GM12872 (cell line): ENCODE data around the gene SIX3.

Experiments
- TF ChIP-seq, protein P1 (sequence below): IDR thresholded peaks from 3 replicates; pipeline ENCODE4 v1.5.1; 2011; ENCODE audit warnings: low read depth, mild to moderate bottlenecking, low read length, moderate library complexity; ENCODE audit not compliant: insufficient read depth

SIX3 gene

DNA sequence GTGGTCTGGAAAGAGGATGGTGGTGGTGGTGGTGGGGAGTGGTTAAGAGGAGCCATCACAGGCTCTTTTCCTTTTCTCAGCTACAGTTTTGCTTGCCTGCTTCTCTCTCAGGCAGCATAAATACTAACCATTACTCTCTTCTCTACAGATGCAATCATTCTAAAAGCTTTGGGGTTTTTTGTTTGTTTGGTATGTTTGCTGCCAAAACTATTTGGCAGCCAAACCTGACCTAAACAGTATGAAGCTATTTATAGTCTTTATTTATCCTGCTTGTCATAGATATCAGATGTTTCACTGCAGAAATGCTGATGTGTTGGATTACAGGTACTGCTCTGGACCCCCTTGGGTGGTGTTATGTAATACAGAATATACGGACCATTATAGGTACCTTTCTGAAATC lies 15.3 kb downstream of the SIX3 start:
- TF ChIP-seq, protein P1, sequence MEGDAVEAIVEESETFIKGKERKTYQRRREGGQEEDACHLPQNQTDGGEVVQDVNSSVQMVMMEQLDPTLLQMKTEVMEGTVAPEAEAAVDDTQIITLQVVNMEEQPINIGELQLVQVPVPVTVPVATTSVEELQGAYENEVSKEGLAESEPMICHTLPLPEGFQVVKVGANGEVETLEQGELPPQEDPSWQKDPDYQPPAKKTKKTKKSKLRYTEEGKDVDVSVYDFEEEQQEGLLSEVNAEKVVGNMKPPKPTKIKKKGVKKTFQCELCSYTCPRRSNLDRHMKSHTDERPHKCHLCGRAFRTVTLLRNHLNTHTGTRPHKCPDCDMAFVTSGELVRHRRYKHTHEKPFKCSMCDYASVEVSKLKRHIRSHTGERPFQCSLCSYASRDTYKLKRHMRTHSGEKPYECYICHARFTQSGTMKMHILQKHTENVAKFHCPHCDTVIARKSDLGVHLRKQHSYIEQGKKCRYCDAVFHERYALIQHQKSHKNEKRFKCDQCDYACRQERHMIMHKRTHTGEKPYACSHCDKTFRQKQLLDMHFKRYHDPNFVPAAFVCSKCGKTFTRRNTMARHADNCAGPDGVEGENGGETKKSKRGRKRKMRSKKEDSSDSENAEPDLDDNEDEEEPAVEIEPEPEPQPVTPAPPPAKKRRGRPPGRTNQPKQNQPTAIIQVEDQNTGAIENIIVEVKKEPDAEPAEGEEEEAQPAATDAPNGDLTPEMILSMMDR, result no peak

DNA sequence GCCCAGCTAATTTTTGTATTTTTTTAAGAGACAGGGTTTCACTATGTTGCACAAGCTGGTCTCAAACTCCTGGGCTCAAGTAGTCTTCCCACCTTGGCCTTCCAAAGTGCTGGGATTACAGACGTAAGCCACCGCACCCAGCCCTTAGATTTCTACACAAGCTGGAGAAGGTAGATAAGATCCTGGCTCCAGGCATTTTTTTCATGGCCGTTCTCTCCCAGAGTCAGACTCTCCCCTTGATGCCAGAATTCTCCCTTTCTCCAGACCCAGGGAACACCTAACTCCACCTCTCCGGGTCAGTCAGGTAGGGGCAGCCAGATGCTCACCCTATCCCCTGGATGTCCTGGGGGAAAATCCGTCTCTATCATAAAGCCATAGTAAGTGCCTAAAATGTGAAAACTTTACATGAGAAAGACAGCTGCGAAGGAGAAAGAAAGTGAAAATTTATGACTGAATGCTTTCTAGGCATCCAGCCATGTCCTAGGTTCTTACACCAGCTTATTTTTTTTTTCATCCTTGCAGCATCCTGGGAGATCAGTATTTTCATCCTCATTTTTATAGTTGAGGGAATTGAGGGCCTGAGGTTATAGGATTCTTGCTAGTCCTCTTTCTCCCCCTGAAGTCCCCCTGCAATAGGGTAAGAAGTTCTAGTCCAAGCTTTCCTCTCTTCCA lies 16.3 kb downstream of the SIX3 start:
- TF ChIP-seq, protein P1, result no peak

DNA sequence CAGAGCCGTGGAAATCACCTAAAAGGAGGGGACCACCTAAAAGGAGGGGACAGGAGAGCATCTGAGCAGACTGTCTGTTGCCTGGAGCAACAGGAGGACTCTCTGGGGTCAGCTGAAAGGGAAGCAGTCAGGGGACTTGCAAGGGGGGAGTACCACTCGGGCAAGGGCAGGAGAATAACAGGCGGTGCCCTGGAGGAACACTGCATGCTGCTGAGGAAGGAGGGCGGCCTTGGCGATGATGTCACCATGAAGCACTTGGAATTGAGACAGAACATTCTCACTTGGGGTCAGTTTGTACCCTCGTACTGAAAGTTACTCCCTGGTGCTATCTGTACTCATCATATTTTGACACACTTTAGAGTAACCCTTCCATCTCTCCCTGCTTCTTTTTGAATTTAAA lies 18.4 kb downstream of the SIX3 start:
- TF ChIP-seq, protein P1, result no peak

DNA sequence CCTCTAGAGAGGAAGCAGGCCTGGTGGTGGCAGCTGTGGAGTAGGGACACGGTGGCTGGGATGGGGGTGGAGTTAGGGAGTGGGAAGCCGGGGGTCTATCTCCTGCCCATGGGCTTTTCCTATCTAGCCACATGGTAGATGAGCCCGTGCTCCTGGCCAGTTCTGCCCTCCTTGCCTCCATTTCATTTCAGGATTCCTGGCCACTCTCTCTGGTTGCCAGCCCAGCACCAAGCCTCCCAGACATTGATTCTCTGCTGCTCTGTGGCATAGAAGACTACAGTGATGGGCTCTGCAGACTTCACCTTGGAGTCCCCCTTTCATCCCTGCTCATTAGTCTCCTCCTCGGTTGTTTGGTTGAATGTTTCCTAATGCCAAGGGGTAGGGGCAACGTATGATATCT lies 19.4 kb downstream of the SIX3 start:
- TF ChIP-seq, protein P1, result no peak

DNA sequence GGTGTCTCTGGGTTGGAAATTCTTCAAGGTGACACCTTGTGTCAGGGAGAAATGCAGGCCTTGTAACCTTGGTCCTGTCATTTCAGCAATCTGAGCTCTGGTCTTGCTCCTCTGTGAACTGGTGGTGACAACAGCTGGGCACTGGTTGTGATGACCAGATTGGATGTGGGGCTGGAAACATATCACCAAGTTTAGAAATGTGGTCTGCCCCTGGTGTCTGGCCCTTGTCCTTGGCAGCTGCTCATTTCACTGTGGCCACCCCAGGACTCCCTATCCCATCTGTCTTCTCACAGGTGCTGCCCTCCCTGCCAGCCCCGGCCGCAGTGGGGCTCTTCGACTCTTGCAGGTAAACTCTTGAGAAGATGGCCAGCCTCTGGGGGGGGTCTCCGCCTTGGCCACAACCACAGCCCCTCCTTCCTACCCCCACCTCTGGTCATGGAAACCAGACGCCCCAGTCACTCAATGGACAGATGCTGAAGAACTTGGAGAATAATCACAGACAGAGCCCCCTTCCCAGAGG lies 20.7 kb downstream of the SIX3 start:
- TF ChIP-seq, protein P1, result no peak

DNA sequence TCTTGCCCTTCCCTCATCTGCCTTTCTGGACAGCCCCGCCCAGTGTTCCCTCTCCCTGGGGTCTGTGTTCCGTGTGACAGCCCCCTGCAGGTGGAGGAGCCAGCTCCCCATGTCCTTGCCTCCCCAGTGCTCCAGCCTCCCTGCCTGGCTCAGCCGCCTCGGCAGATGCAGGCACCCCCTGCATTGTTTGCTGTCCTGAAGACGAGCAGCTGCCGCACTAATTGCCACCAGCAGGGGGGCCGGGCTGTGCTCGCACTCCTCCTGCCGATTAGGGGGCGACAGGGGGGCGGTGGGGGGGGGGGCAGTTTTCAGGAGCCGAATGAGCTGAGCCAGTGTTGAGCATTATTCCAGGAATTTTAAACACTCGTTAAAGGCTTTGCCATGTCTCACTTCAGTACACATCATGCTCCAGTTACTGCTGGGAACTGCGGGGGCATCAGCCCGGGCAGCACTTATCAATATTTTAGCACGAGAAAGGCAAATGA lies 23.3 kb downstream of the SIX3 start:
- TF ChIP-seq, protein P1, result peak; percentile 29; the same call in 2 of the 3 replicates

DNA sequence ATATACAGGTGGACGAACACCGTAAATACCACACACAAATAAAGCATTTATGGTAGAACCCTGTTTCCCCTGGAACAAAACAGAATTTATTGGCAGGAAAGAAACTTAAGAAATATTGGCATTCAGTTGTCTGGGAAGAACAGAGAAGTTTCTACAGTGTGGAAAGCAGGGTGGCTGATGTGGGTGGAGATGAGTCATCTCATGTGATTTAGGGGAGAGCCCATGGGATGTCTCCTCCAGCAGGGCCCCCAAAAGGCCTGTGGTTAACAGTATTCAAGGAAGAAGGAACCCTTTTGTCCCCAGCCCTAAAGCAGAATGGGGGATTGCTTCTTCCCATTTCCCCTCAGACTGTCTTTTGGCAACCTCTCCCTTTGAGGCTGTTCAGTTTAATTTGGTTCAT lies 24.2 kb downstream of the SIX3 start:
- TF ChIP-seq, protein P1, result no peak

DNA sequence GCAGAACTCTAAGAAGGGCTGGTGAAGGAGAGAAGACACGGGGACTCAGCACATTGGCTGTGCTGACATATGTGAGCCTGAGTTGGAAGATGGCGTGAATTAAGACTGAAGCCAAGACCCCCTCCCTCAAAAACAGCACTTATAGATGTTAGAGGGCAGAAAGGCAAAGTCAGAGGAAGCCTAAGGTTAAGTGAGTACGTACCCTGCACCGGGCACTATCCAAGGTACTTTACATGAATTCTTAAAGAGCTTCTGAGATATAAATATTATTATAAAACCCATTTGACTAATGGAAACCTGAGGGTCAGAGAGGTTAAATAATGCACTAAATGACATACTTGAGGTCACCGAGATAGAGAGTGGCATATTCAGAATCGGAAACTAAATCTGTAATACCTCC lies 25.6 kb downstream of the SIX3 start:
- TF ChIP-seq, protein P1, result no peak
